NCI-H82 treated with DMSO at 0.1 percent for 48 hours (cell line): ENCODE data around the gene UPF1.
A peak's percentile ranks its signal among the peaks of the same experiment; 100 is the strongest.
"Not testable (repeated sequence)": the region's sequence is repeated elsewhere in the genome, so short reads cannot be mapped to it uniquely, and the experiment has no call there.

ENCODE experiments used
- DNase-seq: peaks from one replicate; lab custom pipeline; 2025; ENCODE audit not compliant: unreplicated experiment; lab: John Stamatoyannopoulos, UW

The UPF1 gene

DNA sequence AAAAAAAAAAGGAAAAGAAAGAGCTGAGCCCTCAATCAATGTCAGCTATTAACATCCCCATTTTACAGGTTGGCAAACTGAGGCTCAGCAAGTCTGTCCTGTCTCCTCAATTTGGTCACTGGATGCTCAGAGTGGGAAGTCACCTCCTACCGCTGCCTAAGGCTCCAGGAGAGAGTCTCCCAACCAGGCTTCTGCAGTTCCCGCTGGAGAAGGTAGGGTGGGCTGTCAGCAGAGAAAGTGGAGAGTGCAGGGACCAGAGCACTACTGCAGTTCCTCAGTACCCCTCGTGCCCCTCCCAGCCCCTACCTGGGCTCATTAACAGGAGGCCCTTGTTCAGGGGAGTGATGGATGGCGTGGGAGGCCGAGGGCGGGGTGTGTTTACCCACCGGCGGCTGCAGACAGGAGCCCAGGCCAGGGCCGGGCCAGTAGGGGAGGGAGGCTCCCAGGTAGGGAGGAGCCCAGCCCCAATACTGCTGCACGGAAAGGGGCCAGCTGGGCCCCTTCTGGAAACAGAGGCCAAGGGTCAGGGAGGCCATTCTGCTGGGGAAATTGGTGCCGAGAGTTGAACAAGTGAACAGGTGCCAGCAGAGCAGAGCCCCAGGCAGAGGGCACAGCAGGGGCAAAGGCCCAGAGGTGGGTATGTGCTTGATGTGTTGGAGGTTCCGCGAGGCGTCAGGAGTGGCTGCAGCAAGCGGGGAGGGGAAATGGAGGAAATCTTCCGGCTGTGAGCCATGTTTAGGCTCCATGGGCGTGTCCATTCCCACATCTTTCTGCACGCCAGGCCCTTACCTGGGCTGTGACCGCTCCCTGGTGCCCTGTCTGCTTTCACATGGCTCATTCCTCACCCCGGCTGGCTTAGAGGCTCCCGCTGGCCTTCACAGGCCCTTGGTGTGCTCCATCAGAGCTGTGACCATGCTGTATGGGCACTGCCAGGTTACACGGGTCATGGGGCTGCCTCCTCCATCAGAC, 33.1 kb upstream of the UPF1 start:
- no peak for DNase-seq

DNA sequence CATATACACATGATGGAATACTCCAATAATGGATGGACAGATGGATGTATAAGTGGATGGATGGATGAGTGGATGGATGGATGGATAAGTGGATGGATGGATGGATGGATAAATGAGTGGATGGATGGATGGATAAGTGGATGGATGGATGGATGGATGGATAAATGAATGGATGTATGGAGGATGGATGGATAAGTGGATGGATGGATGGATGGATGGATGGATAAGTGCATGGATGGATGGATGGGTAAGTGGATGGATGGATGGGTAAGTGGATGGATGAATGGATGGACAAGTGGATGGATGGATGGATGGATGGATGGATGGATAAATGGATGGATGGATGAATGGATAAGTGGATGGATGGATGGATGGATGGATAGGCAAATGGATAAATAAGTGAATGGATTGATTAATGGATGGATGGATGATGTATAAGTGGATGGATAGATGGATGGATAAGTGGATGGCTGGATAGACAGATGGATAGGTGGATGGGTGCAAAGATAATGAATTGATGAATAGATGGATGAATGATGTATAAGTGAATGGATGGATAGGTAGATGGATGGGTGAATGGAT, 32.3 kb upstream of the UPF1 start:
- DNase-seq: no peak

DNA sequence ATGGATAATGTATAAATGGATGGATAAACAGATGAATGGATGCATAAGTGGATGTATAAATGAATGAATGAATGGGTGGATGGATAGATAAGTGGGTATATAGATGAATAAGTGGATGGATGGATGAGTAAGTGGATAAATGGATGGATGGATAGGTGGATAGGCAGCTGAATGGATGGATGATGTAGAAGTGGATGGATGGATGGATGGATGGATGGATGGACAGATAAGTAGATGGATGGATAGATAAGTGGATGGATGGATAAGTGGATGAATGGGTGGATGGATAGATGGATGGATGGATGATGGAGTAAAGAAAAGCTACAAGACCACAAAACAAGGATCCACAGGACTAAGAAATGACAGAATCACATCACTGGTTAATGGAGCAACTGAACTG, 31.7 kb upstream of the UPF1 start:
- DNase-seq: no peak

DNA sequence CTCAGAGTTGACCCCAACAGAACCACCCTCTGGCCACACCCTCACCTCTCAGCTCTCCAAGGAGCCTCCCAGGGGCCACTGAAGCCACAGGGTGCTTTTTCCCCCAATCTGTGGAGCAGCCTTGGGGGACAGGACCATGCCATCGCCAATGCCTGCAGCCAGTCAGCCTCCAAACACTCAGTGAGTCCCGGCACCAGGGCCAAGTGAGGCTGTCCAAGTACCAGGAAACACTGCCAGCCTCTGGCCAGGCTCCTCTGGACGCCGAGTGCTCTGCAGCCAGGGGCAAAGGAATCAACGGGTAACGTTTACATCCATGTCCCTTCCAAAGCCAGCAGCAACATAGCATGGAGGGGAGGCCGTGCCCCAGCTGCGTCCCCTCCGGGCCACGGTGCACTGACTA, 31.1 kb upstream of the UPF1 start:
- DNase-seq: no peak

DNA sequence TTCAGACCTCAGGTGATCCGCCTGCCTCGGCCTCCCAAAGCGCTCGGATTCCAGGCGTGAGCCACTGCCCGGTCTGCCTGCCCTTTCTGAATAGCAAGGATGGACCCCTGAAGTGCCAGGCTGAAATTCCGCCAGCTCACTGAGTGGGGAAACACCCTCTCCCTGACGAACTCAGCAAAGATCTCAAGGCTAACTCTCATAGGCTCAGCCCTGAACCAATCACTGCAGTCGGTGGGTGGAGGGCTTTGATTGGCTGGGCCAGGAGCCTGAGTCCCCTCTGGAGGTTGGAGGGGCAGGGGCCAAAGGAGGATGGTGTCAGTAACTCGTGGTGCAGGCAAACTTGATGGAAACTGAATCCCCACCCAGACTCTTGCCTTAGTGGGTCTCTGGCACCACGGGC, 29.4 kb upstream of the UPF1 start:
- DNase-seq: peak; percentile 86

DNA sequence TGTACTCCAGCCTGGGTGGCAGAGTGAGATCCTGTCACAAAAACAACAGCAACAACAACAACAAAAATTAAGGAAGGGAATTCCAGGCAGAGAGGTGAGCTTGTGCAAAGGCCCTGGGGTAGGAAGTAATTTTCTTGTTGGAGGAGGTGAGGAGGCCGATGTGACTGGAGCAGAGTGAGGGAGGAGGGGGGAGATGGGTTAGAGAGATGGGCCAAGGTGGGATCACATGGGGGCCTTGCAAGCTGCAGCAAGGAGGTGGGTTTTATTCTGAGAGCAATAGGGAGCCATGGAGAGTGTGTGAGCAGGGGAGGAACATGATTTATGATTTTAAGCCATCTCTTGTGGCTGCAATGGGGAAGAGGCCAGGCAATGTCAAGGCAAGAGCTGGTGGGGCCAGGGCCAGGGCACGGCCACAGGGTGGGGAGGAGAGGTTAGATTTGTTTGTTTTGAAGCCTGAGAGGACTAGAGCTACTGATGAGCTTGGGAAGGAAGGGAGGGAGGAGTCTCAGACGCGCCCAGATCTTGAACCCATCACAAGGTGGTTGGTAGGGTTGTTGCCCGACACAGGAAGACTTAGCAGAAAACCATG, 28.1 kb upstream of the UPF1 start:
- DNase-seq: no peak

DNA sequence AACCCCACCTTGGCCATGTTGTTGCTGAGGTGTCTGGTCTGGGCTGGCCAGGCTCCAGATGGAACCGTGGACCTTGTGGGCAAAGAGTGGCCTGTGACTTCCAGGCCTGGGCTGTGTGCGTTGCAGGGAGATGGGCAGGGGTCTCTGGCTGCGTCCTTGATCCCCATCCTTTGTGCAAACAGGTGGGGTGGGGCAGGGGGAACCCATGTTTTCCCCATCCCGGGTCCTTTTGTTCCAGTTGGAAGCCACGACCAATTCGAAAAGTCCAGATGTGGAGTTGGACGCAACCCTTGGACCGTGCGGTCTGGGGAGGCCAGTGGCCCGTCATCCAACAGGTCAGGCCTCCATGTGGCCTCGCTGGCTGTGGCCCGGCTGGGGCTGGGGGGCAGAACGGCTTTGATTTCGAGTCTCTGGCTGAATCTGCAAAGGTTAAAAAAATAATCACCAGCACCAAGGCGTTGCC, 27.6 kb upstream of the UPF1 start:
- no peak for DNase-seq

DNA sequence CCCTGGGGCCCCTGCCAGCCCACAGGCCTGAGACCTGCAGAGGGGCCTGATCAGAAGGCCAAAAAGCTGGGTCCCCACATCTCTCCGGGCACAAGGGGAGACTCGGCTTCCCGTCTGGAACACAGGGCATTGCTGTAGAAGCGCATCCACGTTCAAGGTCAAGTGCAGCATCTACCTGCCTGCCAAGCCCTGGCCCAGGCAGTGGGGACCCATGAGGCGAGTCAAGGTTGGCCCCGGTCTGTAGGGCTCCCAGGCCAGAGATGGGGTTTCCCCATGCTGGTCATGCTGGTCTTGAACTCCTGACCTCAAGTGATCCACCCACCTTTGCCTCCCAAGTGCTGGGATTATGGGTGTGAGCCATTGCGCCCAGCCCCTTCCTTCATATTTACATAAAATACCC, 27.1 kb upstream of the UPF1 start:
- no peak for DNase-seq

DNA sequence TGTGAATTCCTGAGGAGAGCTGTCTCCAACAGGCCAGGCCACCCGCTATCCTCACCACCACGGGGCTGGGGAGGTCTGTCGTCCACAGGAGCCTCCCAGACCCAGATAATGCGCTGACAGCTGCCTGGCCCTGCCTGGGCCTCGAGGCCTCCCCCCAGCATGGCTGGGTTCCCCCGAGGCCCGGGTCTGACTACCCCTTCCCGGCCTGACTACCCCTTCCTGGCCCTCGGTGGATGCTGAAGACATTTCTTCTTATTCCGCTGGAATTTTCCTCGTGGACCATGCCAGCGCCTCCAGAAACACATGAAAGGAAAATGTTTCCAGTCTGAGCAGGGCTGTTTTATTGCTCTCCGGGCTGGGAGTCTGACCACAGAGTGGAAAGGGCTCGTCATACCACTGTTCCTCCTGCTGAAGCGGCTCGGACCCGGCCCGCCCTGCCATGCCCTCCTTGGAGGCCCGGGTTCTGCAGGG, 23.9 kb upstream of the UPF1 start:
- no peak for DNase-seq

DNA sequence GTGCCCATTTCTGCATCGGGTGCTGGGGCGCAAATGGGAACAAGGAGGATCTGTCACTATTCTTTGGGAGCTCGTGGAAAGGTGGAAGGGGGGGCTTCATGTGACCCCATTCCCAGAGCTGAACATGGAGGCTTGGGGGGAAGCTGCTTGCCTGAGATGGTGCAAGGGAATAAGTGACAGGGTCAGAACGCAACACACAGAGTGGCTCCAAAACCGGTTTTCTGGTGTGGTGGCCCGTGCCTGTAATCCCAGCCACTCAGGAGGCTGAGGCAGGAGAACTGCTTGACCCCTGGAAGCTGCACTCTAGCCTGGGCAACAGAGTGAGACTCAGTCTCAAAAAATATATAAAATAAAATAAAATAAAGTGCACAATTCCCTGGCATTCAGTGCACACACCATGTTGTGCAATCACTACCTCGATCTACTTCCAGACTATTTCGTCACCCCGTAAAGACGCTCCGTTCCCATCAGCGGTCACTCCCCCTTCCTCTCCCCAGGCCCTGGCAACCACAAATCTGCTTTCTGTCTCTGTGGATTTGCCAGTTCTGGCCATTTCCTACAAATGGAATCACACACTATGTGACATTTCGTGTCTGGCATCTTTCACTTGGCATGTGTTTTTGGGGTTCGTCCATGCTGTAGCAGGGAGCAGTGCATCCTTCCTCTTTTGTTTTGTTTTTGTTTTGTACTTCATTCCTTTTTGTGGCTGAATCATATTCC, 22.4 kb upstream of the UPF1 start:
- no peak for DNase-seq

DNA sequence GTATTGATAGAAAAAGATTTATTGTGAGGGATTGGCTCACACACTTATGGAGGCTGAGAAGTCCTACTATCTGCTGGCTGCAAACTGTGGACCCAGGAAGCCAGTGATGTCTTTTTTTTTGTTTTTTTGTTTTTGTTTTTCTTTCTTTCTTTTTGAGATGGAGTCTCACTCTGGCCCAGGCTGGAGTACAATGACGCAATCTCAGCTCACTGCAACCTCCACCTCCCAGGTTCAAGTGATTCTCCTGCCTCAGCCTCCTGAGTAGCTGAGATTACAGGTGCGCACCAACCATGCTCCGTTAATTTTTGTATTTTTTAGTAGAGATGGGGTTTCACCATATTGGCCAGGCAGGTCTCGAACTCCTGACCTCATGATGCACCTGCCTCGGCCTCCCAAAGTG, 20.1 kb upstream of the UPF1 start:
- not testable (repeated sequence) for DNase-seq

DNA sequence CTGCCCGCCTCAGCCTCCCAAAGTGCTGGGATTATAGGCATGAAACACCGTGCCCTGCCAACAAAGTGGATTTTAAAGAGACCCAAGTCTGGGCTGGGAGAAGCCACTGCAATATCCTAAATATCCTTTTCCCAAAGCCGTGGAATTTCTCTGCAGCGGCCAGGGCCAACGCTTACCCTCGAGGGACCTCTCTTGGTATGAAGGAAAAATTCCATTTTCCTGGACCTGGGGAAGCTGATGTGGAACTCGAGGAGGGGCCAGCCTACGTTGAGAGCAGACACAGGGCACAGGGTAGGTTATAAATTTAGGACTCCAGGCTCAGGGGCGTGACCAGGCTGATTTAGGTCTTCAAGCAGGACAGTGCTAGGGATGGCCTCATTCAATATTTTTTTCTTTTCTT, 17.7 kb upstream of the UPF1 start:
- no peak for DNase-seq

DNA sequence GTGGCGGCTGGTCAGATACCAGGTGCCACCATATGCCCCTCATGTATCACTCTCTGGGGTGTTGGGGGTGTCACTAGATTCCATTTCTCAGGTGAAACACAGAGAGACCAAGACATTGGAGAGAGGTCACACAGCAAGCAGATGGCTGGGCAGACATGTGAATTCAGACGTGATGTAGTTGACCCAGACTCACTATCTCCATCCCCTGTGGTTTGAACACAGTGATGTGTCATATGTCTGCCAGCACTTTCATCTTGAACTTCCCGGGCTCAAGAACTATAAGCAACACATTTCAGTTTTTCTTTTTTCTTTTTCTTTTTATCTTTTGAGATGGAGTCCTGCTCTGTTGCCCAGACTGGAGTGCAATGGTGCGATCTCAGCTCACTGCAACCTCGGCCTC, 16.1 kb upstream of the UPF1 start:
- no peak for DNase-seq

DNA sequence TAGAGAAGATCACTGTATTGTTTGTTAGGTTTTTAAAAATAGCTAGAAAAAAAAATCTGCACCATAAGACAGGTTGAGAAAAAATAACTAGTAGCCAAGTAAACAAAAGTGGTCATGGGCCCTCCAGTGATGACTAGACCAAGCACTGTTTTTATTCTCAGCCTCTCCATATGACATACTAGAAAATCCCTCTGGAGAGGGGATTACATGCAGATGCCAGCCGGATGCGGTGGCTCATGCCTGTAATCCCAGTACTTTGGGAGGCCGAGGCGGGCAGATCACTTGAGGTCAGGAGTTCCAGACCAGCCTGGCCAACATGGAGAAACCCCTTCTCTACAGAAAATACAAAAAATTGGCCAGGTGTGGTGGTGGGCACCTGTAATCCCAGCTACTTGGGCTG, 15.1 kb upstream of the UPF1 start:
- peak; percentile 69 for DNase-seq

DNA sequence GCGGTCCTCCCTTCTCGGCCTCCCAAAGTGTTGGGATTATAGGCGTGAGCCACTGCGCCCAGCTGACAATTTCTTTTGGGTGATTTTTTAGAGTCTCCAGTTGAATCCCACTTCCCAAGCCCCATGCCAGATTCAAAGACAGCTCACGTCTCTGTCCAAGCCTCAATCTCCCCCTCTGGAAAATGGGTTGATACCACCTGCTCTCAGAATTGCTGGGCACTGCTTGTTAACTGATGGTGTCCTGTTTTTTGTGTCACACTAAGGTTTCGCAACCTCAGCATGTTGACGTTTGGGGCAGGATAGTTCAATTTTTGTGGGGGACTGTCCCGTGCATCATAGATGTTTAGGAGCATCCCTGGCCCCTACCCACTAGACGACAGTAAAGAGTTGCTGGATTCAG, 14.2 kb upstream of the UPF1 start:
- DNase-seq: no peak

DNA sequence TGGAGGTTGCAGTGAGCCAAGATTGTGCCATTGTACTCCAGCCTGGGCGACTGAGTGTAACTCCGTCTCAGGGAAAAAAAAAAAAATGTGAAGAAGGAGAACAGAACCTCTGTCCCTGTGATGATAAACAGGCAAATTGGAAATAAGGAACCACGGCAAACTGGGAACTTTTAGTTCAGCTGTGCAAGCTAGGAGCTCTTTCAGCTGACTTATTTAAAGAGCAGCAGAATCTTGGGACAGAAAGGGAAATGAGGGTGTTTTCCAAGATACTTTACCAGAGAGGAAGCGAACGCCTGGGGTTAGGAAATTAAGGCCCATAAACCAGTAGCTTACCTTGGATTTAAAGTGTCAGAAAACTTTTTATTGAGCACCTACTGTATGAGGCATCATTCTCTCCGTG, 3.0 kb upstream of the UPF1 start:
- no peak for DNase-seq

DNA sequence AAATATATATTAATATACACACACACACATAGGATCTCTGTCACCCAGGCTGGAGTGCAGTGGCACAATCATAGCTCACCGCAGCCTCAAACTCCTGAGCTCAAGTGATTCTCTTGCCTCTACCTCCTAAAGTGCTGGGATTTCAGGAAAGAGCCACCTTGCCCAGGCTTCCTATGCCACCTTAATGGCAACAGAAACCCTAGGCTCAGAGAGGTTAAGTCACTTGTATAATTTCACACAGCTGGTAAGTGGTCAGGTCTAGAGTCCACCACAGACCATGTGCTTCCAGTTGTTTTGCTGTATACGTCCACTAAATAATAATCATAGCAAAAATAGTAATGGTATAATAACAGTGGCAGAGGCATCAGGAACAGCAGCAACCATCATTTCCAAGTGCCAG, 1.3 kb upstream of the UPF1 start:
- no peak for DNase-seq

DNA sequence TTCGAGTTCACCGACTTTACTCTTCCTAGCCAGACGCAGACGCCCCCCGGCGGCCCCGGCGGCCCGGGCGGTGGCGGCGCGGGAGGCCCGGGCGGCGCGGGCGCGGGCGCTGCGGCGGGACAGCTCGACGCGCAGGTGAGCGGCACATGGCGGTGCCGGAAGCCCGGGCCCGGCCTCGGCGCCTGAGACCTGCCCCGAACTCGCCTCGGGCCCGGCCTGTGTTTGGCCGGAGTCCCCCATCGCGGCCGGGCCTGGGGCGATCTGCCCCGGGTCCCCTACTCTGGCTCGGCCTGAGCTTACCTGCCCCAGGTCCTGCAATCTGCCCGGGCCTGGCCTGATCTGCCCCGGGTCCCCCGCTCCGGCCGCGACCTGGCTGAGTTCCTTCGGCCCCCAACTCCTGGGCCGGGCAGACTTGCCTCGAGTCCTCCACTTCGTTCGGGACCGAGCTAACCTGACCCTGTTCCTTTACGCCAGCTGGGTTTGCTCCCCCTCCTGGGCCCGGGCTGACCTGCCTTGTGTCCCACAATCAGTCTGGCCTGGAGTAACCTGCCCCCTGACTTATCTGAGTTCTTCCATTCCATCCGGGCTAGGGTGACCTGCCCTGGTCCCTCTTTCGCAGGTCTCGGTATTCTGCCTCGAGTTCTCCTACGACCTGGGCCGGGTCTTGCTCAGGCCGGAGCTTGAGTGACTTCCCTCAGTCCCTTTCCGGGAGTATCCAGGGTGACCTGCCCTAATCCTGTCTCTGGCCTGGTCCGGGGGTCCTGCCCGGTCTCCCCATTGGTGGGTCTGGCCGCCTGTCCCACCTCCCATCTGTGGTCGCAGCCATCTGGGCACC, 764 bp downstream of the UPF1 start:
- no peak for DNase-seq

DNA sequence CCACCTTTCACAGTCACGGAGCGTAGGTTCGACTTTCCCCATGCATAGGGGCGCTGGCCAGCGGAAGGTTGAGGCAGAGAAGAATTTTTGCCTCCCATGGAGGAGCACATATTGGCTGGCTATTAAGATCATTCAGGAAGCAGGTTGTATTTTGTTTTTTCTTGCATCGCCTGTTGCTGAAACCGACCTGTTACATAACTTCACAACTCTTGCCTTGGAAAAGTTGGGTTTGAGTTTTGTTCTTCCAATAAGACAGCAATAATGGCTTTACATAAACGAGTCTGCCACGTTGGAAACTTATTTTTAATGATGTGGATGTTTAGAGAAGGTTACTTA, 1.4 kb downstream of the UPF1 start:
- DNase-seq: no peak

DNA sequence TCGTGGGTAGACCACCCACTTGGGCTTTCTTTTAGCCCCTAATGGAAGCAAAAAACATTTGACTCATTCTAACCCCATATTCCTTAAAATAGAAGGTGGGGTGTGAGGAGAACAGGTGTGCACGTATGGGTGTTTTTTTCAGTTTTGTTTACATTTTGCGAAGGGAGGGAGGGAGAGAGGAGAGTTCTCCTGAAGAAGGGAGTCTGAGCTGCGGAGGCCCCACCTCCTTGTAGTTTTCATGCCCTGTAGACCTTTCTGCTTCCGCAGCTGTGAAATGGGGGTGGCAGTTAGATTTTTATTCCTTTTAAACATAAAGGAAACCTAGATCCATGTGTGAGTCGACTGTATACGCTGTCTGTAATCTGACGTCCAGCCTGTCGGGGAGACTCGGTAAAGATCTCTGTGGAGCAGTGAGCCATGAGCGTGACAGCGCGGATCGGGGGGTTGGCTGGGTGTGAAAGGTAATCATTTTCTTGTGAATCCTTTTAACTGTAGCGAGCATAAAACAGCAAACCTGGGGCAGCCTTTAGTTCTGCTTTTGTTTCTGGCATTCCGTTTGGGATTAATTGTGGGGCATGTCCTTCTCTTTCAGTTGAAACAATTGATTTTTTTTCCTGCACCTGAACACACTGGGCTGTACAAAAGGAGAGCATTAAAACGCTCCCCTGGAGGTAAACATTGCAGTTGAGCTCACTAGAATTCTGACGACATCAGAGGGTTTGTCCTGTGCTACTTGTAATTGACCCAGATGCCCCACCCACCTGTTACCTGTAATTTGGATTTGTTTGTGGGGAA, 2.3 kb downstream of the UPF1 start:
- DNase-seq: no peak
